Esophagus muscularis mucosa (tissue), 4 donors: ENCODE data around the gene CD151. TPM values are rescaled to one million over a fixed set of nuclear protein-coding genes. Genes with fewer than 3 reads are reported as not detected.

Experiments
- DNase-seq: peaks from one replicate; pipeline ENCODE4 v3.0.0-alpha.2; 2017; ENCODE audit errors: extremely low spot score
- H3K27ac ChIP-seq, 4 donors: fragments of 200-600 bp; sonication (generic); replicated peaks in 1 of 4; 1 replicate in 3 of 4; 2 replicates in 1 of 4; pipeline ENCODE4 v1.5.1; 2016 to 2019; ENCODE audit warnings: mild to moderate bottlenecking in 1 of 4
- H3K27me3 ChIP-seq, 4 donors: fragments of 200-600 bp; sonication (generic); one replicate each; pipeline versions ENCODE4 v1.5.1 to v1.6.0; 2016 to 2019
- H3K36me3 ChIP-seq, 4 donors: fragments of 200-600 bp; sonication (generic); one replicate each; pipeline ENCODE4 v1.5.1; 2016 to 2019
- H3K4me1 ChIP-seq, 4 donors: fragments of 200-600 bp; sonication (generic); one replicate each; pipeline ENCODE4 v1.5.1; 2016 to 2019
- H3K4me3 ChIP-seq, 4 donors: fragments of 200-600 bp; sonication (generic); 1 replicate in 2 of 4; 2 replicates in 2 of 4; pipeline ENCODE4 v1.5.1; 2016 to 2019; ENCODE audit warnings: mild to moderate bottlenecking in 4 of 4, moderate library complexity in 1 of 4
- H3K9me3 ChIP-seq, 4 donors: fragments of 200-600 bp; sonication (generic); 1 replicate in 3 of 4; 2 replicates in 1 of 4; pipeline ENCODE4 v1.5.1; 2016 to 2019
- EP300 ChIP-seq: sonication (generic); formaldehyde crosslinking; IDR thresholded peaks from one replicate; pipeline ENCODE4 v1.6.1; 2017; ENCODE audit warnings: antibody characterized with exemption
- POLR2A ChIP-seq: fragments of 450-650 bp; IDR thresholded peaks from one replicate; pipeline ENCODE4 v1.6.1; 2017; ENCODE audit warnings: antibody characterized with exemption, moderate library complexity, mild to moderate bottlenecking, low read depth
- POLR2AphosphoS5 ChIP-seq, 2 donors: sonication (generic); formaldehyde crosslinking; IDR thresholded peaks; one replicate each; pipeline ENCODE4 v1.6.1; 2017; ENCODE audit warnings: antibody characterized with exemption in 2 of 2
- WGBS: methylation state at CpG from one replicate; pipeline ENCODE4 v1.1.5; 2018; 5-methylcytosine and 5-hydroxymethylcytosine counted together
- intact Hi-C: fragments of 100-400 bp; cut with DNase I; formaldehyde crosslinking; loops from one replicate; pipeline ENCODE4 v1.15.1; 2023
- total RNA-seq, 4 donors: library from RNA; depleted of rRNA; stranded (reverse); fragments of >200 nt; gene quantifications; one replicate each; pipeline versions ENCODE4 v1.1.0 to v1.2.1, GENCODE V29; 2016
- TF ChIP-seq, protein P1 (sequence below), 3 experiments: fragments of 200-600 bp in 2 of 3; fragments of 450-650 bp in 1 of 3; sonication (generic) in 2 of 3; IDR thresholded peaks; one replicate each; pipeline ENCODE4 v1.5.1; 2017 to 2019; ENCODE audit warnings: antibody characterized with exemption in 3 of 3, mild to moderate bottlenecking in 2 of 3, moderate library complexity in 1 of 3

The CD151 gene
- total RNA-seq, 4 donors from 2014 or later = 219 to 730 (median 352) TPM

DNA sequence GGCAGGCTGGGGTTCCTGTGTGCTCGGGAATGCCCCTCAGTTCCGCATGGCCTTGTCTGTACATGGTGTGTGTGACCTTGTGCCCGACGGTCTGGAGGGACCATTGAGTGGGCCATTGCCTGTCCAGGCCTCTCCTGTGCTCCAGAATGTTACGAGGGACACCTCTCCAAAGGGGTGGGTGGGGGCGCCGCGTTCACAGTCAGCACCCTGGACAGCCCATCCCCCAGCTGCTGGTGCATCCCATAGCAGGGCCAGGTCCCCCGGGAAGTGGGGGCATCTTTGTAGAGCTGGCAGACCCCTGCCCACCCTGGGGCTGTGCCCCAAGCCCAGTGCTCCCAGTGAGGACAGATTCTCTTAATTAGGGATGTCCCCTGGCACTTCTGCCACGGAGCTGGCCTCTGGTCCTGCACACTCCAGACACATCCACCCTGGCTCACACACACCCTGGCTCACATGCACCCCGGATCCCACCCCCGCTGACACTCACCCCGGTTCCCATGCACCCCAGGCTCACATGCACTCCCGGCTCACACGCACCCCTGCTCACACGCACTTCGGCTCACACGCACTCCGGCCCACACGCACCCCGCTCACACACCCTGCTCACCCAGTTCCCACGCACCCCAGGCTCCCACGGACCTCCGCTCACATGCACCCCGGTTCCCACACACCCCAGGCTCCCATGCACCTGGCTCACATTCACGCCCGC lies 25.5 kb downstream of the CD151 start:
- intact Hi-C loops = no loop called here
- WGBS = 81% methylated on average over 20 of the region's 27 CpGs

GRCh38 chr11:858762-859339 lies 26.1 kb downstream of the CD151 start:
- peak overlapping the region in 1 of 4 donors; percentile 31 for H3K4me3 ChIP-seq
- DNase-seq = no peak
- no peak for TF ChIP-seq POLR2A
- TF ChIP-seq, protein P1, sequence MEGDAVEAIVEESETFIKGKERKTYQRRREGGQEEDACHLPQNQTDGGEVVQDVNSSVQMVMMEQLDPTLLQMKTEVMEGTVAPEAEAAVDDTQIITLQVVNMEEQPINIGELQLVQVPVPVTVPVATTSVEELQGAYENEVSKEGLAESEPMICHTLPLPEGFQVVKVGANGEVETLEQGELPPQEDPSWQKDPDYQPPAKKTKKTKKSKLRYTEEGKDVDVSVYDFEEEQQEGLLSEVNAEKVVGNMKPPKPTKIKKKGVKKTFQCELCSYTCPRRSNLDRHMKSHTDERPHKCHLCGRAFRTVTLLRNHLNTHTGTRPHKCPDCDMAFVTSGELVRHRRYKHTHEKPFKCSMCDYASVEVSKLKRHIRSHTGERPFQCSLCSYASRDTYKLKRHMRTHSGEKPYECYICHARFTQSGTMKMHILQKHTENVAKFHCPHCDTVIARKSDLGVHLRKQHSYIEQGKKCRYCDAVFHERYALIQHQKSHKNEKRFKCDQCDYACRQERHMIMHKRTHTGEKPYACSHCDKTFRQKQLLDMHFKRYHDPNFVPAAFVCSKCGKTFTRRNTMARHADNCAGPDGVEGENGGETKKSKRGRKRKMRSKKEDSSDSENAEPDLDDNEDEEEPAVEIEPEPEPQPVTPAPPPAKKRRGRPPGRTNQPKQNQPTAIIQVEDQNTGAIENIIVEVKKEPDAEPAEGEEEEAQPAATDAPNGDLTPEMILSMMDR (IDR thresholded peaks at IDR 0.05) = no peak
- TF ChIP-seq EP300 = no peak
- no peak for TF ChIP-seq POLR2AphosphoS5 (IDR thresholded peaks at IDR 0.05)
- H3K4me1 ChIP-seq = peaks cover 28 to 77% (median 57%) of the 10 kb centered on the region in 4 donors
- no peaks in the 10 kb centered on the region for H3K9me3 ChIP-seq
- WGBS = 78% methylated on average over 34 of the region's 37 CpGs
- H3K27ac ChIP-seq = no peak overlapping the region
- H3K27me3 ChIP-seq = no peaks in the 10 kb centered on the region
- H3K36me3 ChIP-seq = peaks cover 12 to 45% (median 28%) of the 10 kb centered on the region in 4 donors
- intact Hi-C loops = no loop called here

More for the DNA sequence above, 25.5 kb downstream of the CD151 start:
- Histone ChIP-seq H3K27ac (no peak overlapping the region), H3K27me3 (no peaks in the 10 kb centered on the region), H3K36me3 (peaks cover 8 to 44% (median 22%) of the 10 kb centered on the region in 4 donors), H3K9me3 (no peaks in the 10 kb centered on the region), H3K4me3 (no peak overlapping the region), H3K4me1 (peaks cover 32 to 82% (median 60%) of the 10 kb centered on the region in 4 donors)
- TF ChIP-seq POLR2A = no peak
- TF ChIP-seq, protein P1 (IDR thresholded peaks at IDR 0.05) = no peak
- TF ChIP-seq POLR2AphosphoS5 (IDR thresholded peaks at IDR 0.05) = no peak
- no peak for TF ChIP-seq EP300
- DNase-seq = no peak

- peak overlapping the region; percentile 11 to 31 (median 22) for H3K4me3 ChIP-seq
- intact Hi-C loops = no loop called here
Measured at GRCh38 chr11:859394-860131, 26.8 kb downstream of the CD151 start.

More at GRCh38 chr11:859394-860131, 26.8 kb downstream of the CD151 start:
- peak overlapping the region; percentile 37 to 82 (median 51) for H3K27ac ChIP-seq
- peak in 1 of 2 donors; percentile 35 for TF ChIP-seq POLR2AphosphoS5 (IDR thresholded peaks at IDR 0.05)
- no peak for TF ChIP-seq POLR2A
- TF ChIP-seq, protein P1 (IDR thresholded peaks at IDR 0.05) = no peak
- no peak for TF ChIP-seq EP300
- peaks cover 20 to 45% (median 29%) of the 10 kb centered on the region in 4 donors for H3K36me3 ChIP-seq
- no peaks in the 10 kb centered on the region for H3K27me3 ChIP-seq
- DNase-seq = no peak
- 27% methylated on average over 12 of the region's 31 CpGs for WGBS
- H3K9me3 ChIP-seq = no peaks in the 10 kb centered on the region
- H3K4me1 ChIP-seq = peaks cover 28 to 71% (median 54%) of the 10 kb centered on the region in 4 donors
